Measurements from ENCODE around the gene SLC27A5.

Gene SLC27A5

DNA sequence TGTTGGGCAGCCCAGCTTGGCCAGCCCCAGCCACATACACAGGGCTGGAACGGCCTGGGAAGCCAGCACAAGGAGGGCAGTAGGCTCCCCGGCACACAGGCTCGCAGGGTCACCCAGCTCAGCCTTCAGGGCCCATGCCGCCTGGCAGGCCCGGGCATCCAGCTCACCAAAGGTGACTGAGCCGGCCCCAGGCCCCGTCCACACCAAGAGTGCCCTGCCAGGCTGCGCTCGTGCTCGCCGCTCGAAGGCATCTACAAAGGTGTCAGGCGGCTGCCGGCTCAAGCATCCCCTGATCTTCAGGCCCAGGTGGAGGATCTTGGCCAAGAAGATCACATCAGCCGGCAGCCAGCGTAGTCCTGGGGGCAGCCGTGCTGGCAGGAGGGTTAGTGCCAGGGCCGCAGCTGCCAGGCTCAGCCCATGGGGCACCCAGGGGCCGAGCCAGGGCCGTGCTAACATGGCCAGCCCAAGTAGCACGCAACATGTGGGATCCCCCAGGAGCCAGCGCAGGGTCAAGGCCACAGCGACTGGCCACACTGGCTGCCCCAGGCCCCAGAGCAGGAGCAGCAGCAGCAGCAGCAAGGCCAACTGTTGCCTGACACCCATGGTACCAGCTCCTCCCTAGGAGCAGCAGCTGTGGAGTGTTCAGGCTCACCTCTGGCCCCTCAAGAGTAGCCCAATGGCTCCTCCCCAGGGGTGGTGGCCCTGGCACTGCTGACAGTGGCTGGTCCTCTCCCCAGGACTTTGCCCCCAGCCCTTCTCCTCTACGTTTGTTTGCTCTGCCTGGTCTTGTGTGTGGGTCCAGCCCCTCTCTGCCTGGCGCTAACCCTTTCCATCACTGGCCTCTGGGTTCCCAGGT lies at the start of gene SLC27A5:
SLC27A5 (minus strand) TSS at position 640 of the 856 bp plus-strand sequence; CDS start at position 603, 37 bp downstream.
- DNase-seq (ENCODE audit: low read depth in 2 of 2) = no peak

GRCh38 chr19:58560921-58561320 lies 49.1 kb upstream of the SLC27A5 start:
- DNase-seq (ENCODE audit: low read depth in 2 of 2) = no peak

DNA sequence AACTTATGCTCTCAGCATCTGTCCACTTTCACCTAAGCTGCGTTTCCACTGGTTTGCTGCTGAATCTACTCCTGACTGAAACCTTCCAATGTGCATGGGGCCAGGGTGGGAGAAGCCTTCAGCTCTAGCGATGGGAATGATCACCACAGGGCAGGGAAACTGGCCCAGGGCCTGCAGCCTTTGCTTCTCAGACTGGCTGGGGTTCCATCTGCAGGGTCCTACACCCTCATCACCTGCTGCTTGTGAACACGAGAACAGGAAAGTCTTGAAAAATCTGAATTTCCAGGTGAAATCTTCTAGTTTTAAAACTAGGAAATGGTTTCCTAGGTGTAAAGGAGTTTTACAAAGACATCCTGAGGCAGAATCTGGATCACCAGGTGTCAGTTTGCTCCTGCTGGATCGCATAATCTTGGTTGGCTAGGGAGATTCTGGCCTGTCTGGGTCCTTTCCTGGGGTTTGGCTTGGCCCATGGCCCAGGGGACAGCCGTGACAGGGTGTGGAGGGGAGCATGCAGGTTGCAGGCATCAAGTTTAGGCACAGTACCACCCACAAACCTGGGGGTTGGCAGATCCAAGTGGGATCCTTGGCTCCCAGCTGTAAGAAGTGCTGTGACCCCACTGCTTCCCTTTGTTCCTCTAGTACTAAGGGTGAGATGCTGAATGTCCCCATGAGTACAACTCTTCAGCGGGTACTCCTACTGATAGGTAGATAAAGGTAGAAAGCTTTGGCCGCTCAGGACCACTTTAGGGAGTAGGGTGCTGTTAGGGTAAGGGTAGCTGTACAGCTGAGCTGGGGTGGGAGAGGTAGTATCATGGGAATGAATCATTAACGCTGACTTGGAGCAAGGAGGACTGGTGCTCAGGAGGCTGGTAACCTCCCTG lies 48.5 kb upstream of the SLC27A5 start:
- DNase-seq (ENCODE audit: low read depth in 2 of 2) = no peak

DNA sequence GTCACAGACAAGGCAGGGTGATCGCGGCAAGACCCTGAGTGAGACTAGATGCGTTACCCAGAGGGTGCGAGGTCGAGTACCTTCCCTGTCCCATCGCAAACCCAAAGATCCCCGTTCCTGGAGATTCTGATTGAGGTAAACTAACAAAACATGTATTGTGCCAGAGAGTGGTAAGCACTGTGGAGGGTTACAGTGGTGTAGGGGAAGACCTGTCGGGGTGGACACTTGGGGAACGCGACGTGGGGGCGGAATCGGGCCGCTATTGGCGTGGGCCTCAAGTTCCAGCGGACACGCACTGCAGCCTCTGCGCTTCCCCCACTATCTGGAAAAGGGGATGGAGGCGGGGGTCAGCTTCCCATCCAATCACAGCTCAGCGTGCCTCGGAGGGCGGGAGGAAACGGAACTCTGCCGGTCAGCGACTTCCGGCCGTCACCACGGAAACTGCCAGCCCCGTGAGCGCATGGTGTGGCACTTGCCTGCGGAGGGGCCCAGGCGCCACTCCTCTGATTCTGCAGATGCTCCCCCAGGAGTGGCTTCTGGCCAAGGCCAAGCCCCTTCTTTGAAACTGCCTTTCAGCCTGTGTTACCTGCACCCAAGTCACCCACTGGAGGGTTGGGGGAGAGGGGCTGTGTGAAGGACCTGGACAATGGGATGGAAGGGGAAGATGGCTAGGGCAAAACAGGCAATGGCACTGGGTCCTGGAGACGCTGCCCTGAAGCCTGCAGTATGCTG lies 47.6 kb upstream of the SLC27A5 start:
- peak in 1 of 2 donors; percentile 43 for DNase-seq (ENCODE audit: low read depth in 2 of 2)

GRCh38 chr19:58558623-58559274 lies 47.0 kb upstream of the SLC27A5 start:
- DNase-seq (ENCODE audit: low read depth in 2 of 2) = peak; percentile 98 to 99

GRCh38 chr19:58558066-58558622 lies 46.4 kb upstream of the SLC27A5 start, which contains the start of gene UBE2M:
Gene UBE2M (minus strand): TSS chr19:58558611. CDS start chr19:58558381, 230 bp downstream.
- no peak for DNase-seq (ENCODE audit: low read depth in 2 of 2)

GRCh38 chr19:58557221-58558065 lies 45.7 kb upstream of the SLC27A5 start:
- no peak for DNase-seq (ENCODE audit: low read depth in 2 of 2)

- no peak for DNase-seq (ENCODE audit: low read depth in 2 of 2)
Observed at GRCh38 chr19:58556622-58557220, 44.9 kb upstream of the SLC27A5 start.

DNA sequence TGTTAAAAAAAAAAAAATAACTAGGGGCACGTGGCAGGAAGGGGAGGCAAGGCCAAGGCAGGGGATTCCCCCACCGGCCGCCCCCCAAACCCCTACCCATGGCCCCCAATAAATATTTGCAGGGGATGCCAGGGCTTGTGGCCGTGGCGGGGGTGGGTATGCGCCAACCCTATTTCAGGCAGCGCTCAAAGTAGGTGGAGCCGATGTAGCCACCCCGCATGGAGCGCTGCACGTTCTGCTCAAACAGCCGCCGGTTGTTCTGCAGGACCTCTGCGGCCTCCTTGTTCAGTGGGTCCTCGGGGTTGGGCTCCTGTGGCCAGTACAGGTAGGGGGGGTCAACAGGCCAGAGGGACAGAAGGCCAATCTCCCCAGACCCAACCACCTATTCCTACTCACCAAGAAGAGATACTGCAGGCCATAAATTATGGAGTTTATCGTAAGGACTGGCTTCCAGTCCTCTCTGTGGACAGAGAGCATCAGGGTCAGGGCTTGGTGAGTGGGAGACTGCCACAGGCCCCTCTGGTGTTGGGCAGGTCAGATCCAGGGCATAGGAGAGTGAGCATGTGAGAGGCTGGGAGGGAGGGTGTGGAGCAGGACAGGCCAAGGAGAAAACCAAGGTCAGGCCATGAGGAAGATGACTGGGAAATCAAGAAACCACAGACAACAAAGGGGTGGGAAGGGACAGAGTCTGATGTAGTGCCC lies 44.3 kb upstream of the SLC27A5 start:
- DNase-seq (ENCODE audit: low read depth in 2 of 2) = no peak

GRCh38 chr19:58555369-58555885 lies 43.6 kb upstream of the SLC27A5 start:
- DNase-seq (ENCODE audit: low read depth in 2 of 2) = no peak

DNA sequence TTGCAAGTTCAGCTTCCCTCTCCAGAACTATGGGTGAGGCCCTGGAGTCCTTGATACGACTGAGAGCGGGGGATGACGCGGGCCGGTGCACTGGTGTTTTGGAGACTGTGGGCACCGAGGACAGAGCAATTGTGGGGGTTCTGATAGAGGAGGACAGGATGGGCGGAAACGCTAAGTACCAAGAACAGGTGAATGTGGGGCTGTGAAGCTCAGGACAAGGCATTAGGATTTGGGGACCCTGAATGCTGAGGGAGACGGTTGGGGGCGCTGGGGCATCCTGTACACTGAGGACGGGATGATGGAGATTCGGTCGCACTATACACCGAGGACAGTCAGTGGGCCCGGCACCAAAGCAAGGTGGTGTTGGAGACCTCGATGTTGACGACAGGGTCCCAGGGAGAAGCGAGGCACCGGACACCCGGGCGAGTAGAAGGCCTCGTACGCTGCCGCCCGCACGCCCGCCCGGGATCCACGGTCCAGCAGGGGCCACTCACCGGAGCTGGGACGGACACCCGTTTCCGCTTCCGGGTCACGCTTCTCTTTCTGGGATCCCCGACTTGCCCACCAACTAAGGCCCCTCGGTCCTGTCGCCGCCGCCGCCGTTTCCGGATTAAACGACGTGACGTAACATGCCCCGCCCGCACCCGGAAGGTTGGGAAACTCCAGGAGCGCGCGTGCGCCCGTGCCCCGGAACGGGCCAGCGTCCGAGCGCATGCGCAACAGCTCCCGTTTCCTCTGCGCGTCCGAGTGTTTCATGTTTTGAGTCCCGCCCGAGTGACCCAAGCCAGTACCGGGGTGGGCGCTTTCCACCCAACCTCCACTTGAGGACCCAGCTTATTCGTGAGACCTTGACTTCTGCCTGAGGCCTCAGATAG lies 42.9 kb upstream of the SLC27A5 start, which contains the start of gene CHMP2A:
CHMP2A (minus strand) TSS at position 612 of the 875 bp plus-strand sequence. CDS start 893 bp downstream, outside the sequence.
- peak; percentile 95 to 98 for DNase-seq (ENCODE audit: low read depth in 2 of 2)

DNA sequence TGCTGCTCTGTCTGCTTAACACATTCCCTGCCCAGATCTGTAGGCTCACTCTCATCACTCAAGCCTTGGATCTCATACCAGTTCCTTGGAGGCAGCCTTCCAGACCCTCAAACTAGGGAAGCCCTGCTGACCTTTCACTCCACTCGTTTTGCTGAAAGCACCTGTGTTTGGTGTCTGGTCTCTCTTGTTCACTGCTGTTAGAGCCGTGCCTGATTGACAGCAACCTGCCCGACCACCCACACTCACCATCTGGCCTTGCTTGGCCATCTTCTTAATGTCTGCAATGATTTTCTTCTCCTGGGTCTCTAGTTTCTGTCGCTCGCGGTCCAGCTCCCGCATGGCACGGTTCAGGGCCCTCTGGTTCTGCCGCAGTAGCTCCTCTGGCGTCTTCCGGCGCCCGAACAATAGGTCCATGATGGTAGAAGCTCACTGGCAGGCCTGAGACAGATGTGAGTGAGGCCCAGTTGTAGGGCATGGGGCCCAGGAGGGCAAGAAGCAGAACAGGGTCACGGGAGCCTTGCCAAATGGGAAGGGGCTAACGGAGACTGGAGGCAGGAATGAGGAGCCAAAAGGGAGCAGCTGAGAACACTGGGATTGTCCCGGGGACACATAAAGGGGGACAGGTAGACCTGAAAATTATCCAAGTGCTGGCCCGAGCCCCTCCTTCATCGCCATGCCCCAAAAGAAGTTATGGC lies 42.2 kb upstream of the SLC27A5 start:
- DNase-seq (ENCODE audit: low read depth in 2 of 2) = no peak

DNA sequence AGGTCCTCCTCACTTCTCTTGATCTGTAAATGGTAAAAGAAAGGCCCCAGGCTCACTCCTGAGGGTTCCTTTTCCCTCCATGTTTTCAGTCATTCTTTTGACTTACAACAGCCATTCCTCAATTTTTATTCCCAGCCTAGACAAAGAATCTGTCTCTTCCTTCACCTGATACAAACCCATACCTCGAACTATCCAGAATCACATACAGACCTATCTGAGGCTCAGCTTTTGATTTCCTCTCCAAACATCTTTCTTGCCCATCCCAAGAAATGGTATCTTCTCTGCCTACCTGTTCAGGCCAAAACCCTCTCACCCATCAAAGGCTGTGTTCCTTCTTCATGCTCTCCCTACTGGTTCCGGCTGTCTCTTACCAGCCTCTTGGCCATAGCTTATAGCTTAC lies 40.9 kb upstream of the SLC27A5 start:
- no peak for DNase-seq (ENCODE audit: low read depth in 2 of 2)

DNA sequence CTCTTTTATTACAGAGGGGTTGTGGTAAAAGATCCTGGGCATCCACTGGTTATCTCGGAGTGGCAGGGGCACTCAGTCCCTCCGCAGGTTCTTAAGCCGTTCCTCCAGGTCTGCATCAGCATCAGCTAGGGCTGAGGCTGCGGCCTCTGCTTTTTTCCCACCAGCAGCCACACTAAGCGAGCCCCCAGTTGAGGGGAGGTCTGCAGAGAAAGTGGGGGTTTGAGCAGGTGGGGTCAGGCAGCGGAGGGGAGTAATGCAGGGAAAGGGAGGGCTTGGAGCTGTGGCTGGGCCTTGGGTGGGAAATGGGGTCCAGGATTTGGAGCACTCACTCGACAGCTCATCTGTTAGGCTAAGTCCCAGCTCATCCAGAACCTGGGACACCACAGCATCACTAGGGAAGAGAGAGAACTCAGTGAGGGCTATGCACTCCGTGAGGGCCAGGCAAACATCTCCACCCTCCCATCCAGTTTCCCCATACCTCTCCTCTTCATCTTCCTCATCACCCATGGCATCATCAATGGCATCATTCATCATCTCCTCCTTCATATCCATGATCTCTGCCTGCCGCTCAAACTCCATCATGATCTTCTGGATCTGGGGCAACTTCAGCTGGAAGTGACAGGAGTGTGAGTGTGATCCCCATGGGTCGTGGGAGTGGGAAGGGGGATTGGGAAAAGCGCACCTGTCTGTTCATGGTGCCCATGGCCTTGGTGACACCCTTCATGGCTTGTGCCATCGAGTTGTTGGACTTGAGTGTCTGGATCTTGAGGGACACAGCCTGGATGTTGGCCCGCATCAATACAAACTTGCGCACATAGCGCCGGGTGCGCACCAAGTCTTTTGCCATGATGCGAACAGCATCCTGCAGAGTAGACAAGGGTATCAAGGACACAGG lies 40.0 kb upstream of the SLC27A5 start:
- DNase-seq (ENCODE audit: low read depth in 2 of 2) = no peak

DNA sequence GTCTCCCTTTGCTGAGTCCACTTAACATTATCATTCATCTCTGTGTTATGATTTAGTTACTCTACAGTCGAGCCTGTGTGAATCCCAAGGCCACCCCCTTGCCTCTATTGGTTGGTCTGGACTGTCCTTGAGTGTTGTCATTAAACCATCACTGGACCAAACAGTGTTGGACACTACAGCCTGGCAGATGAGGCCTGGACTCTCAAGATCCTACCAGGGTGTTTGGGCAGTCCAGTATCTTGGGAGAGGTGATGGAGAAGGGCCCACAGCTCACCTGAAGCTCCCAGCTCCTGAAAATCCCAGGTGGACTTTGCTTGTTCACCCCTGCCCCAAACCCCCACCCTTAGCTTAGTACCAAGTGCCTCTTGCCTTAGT lies 39.3 kb upstream of the SLC27A5 start:
- DNase-seq (ENCODE audit: low read depth in 2 of 2) = no peak
